Astrocyte (in vitro differentiated cells and primary cell): ENCODE results near the gene SREBF1. TPM values are rescaled to one million over a fixed set of nuclear protein-coding genes. Genes with fewer than 3 reads are reported as not detected.

Source experiments
- DNase-seq: peaks from one replicate; pipeline ENCODE4 v3.0.0-alpha.2; 2010; ENCODE audit warnings: low read depth
- FAIRE-seq: peaks from 2 replicates; lab custom pipeline; 2011; peaks lifted over from hg19 to GRCh38; lab: Jason Lieb, UNC
- H2AFZ ChIP-seq: 2 replicates; pipeline ENCODE4 v1.6.0; 2012; ENCODE audit warnings: low read depth, low read length, inconsistent platforms
- H3K27ac ChIP-seq: 2 replicates; pipeline ENCODE4 v1.5.1; 2011; ENCODE audit warnings: low read depth, low read length, inconsistent platforms
- H3K27me3 ChIP-seq: 2 replicates; pipeline ENCODE4 v1.6.0; 2011; ENCODE audit warnings: low read length, inconsistent platforms; ENCODE audit not compliant: insufficient read depth
- H3K36me3 ChIP-seq: 2 replicates; pipeline ENCODE4 v1.5.1; 2011; ENCODE audit warnings: low read length, inconsistent platforms; ENCODE audit not compliant: insufficient read depth
- H3K4me1 ChIP-seq: 2 replicates; pipeline ENCODE4 v1.5.1; 2011; ENCODE audit warnings: low read length, inconsistent platforms; ENCODE audit not compliant: insufficient read depth
- H3K4me2 ChIP-seq: 2 replicates; pipeline ENCODE4 v1.6.0; 2012; ENCODE audit warnings: low read length, inconsistent platforms
- H3K4me3 ChIP-seq: 2 replicates; pipeline ENCODE4 v1.5.1; 2011; ENCODE audit warnings: low read depth, mild to moderate bottlenecking, low read length, inconsistent platforms; ENCODE audit not compliant: insufficient read depth
- H3K79me2 ChIP-seq: 2 replicates; pipeline ENCODE4 v1.6.0; 2012; ENCODE audit warnings: mild to moderate bottlenecking, low read length, inconsistent platforms; ENCODE audit not compliant: insufficient read depth
- H3K9ac ChIP-seq: 2 replicates; pipeline ENCODE4 v1.6.0; 2012; ENCODE audit warnings: mild to moderate bottlenecking, low read length, inconsistent platforms
- H3K9me3 ChIP-seq: 2 replicates; pipeline ENCODE4 v1.5.1; 2012; ENCODE audit warnings: low read depth, mild to moderate bottlenecking, low read length, inconsistent platforms; ENCODE audit not compliant: insufficient read depth
- H4K20me1 ChIP-seq: 2 replicates; pipeline ENCODE4 v1.6.0; 2012; ENCODE audit warnings: low read length, inconsistent platforms; ENCODE audit not compliant: insufficient read depth
- H3K27ac Mint-ChIP-seq: one replicate; pipeline ENCODE4 v1.8.0; 2021; ENCODE audit warnings: mild to moderate bottlenecking, mixed read lengths; ENCODE audit not compliant: unreplicated experiment
- H3K27me3 Mint-ChIP-seq: one replicate; pipeline ENCODE4 v1.8.0; 2021; ENCODE audit warnings: low read depth, mixed read lengths; ENCODE audit not compliant: unreplicated experiment
- H3K36me3 Mint-ChIP-seq: one replicate; pipeline ENCODE4 v1.8.0; 2021; ENCODE audit warnings: low read depth, mixed read lengths; ENCODE audit not compliant: unreplicated experiment
- H3K4me1 Mint-ChIP-seq: one replicate; pipeline ENCODE4 v1.8.0; 2021; ENCODE audit warnings: low read depth, mixed read lengths; ENCODE audit not compliant: unreplicated experiment
- H3K4me3 Mint-ChIP-seq: one replicate; pipeline ENCODE4 v1.8.0; 2021; ENCODE audit warnings: mild to moderate bottlenecking, moderate library complexity, mixed read lengths; ENCODE audit not compliant: unreplicated experiment
- H3K9me3 Mint-ChIP-seq: one replicate; pipeline ENCODE4 v1.8.0; 2021; ENCODE audit warnings: mild to moderate bottlenecking, mixed read lengths; ENCODE audit not compliant: unreplicated experiment
- CTCF ChIP-seq: IDR thresholded peaks from 2 replicates; pipeline ENCODE4 v1.5.1; 2011; ENCODE audit warnings: low read depth, mild to moderate bottlenecking, inconsistent platforms, low read length, moderate library complexity; ENCODE audit not compliant: insufficient read depth
- EZH2 ChIP-seq: IDR thresholded peaks from 2 replicates; pipeline ENCODE4 v1.6.1; 2012; ENCODE audit warnings: mild to moderate bottlenecking, low read length, inconsistent platforms; ENCODE audit not compliant: insufficient read depth
- total RNA-seq: library from RNA; stranded (reverse); gene quantifications from 2 replicates; pipeline ENCODE4 v1.2.1, GENCODE V29; 2021

Gene SREBF1
- total RNA-seq, 1 donor from 2014 or later, result 65.6 TPM

- peaks cover 68% of the 10 kb centered on the region for H3K79me2 ChIP-seq
- peaks cover 95% of the 10 kb centered on the region for H4K20me1 ChIP-seq
- no peak overlapping the region for H3K4me3 ChIP-seq
- no peak overlapping the region for H3K4me2 ChIP-seq
- no peak for TF ChIP-seq EZH2
- no peak for TF ChIP-seq CTCF
- no peaks in the 10 kb centered on the region for H3K9me3 ChIP-seq
- H3K9me3 Mint-ChIP-seq, result no peaks in the 10 kb centered on the region
- FAIRE-seq, result no peak
- H3K27me3 ChIP-seq, result no peaks in the 10 kb centered on the region
- peaks cover 9% of the 10 kb centered on the region for H3K36me3 Mint-ChIP-seq
- H3K4me3 Mint-ChIP-seq, result no peak overlapping the region
- no peaks in the 10 kb centered on the region for H3K27me3 Mint-ChIP-seq
- H3K27ac ChIP-seq, result no peak overlapping the region
- no peak overlapping the region for H2AFZ ChIP-seq
- H3K9ac ChIP-seq, result no peak overlapping the region
- peaks cover 26% of the 10 kb centered on the region for H3K4me1 ChIP-seq
- H3K36me3 ChIP-seq, result no peaks in the 10 kb centered on the region
- no peak overlapping the region for H3K27ac Mint-ChIP-seq
- no peak for DNase-seq
- peaks cover 40% of the 10 kb centered on the region for H3K4me1 Mint-ChIP-seq
Measured at GRCh38 chr17:17771498-17772201, 65.1 kb downstream of the SREBF1 start.

- peaks cover 95% of the 10 kb centered on the region for H4K20me1 ChIP-seq
- no peaks in the 10 kb centered on the region for H3K9me3 Mint-ChIP-seq
- no peak overlapping the region for H2AFZ ChIP-seq
- H3K4me3 ChIP-seq, result no peak overlapping the region
- H3K27ac Mint-ChIP-seq, result no peak overlapping the region
- no peak overlapping the region for H3K4me3 Mint-ChIP-seq
- H3K4me1 ChIP-seq, result peaks cover 28% of the 10 kb centered on the region
- TF ChIP-seq CTCF, result no peak
- no peak for TF ChIP-seq EZH2
- H3K4me2 ChIP-seq, result no peak overlapping the region
- no peak overlapping the region for H3K9ac ChIP-seq
- no peaks in the 10 kb centered on the region for H3K36me3 ChIP-seq
- peaks cover 76% of the 10 kb centered on the region for H3K79me2 ChIP-seq
- peaks cover 9% of the 10 kb centered on the region for H3K36me3 Mint-ChIP-seq
- DNase-seq (no peak), FAIRE-seq (no peak)
- H3K27me3 ChIP-seq, result no peaks in the 10 kb centered on the region
- peaks cover 47% of the 10 kb centered on the region for H3K4me1 Mint-ChIP-seq
- H3K27ac ChIP-seq, result no peak overlapping the region
- H3K27me3 Mint-ChIP-seq, result no peaks in the 10 kb centered on the region
- no peaks in the 10 kb centered on the region for H3K9me3 ChIP-seq
Measured at GRCh38 chr17:17770632-17771044, 66.1 kb downstream of the SREBF1 start.
